Choroid plexus epithelial cell (primary cell): ENCODE results near the gene PLGRKT.
"Not testable (repeated sequence)": the region's sequence is repeated elsewhere in the genome, so short reads cannot be mapped to it uniquely, and the experiment has no call there.

ENCODE experiments used
- DNase-seq: peaks from one replicate; pipeline ENCODE4 v3.0.0-alpha.2; 2010; ENCODE audit warnings: low read depth
- H3K4me3 ChIP-seq: 2 replicates; pipeline ENCODE4 v1.5.1; 2011; ENCODE audit warnings: low read depth, mild to moderate bottlenecking, control low read depth, low read length, moderate library complexity
- TF ChIP-seq, protein P1 (sequence below): conservative IDR thresholded peaks from 2 replicates; pipeline ENCODE4 v1.5.1; 2011; ENCODE audit warnings: low read depth, mild to moderate bottlenecking, control low read depth, inconsistent platforms, low read length, moderate library complexity

The PLGRKT gene

DNA sequence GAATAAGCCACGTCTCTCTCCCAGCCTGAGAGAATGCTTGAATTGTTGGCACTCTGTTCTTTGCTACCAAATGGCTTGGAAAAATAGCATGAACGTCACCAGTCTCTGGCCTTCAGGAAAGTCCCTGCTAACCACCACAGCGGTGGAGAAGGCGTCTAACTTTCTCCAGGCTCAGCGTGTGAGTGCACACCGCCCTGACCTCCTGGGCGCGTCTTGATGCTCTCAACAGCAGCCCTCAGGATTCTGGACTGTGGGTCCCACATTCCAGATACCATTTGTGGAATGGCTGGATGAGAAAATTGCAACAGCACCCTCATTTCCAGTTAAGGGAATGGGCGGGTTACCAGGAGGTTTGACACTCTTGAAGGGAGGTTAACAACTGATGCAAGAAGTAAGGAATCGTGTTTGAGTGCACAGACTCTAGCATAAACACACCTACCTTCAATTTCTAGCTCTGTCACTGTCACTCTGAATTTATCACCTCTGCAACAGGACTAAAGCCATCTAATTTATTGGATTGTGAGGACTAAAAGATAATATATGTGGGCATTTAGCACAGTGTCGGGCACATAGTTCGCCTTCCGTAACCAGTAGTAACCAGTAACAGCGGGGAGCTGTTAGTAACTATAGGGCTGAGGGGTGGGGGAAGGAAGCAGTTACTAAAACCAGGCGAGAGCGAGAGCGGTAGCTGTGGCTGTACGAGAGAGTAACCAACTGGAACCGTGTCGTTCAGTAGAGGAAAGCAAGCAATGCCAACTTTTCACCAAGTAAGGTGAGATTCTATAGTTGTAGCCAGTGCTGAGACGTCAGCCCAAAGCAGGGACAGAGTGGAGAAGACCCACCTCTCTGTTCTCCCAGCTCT lies 807 bp upstream of the PLGRKT start:
- peak; percentile 79 for DNase-seq
- H3K4me3 ChIP-seq: peak overlapping the region; percentile 91
- TF ChIP-seq, protein P1, sequence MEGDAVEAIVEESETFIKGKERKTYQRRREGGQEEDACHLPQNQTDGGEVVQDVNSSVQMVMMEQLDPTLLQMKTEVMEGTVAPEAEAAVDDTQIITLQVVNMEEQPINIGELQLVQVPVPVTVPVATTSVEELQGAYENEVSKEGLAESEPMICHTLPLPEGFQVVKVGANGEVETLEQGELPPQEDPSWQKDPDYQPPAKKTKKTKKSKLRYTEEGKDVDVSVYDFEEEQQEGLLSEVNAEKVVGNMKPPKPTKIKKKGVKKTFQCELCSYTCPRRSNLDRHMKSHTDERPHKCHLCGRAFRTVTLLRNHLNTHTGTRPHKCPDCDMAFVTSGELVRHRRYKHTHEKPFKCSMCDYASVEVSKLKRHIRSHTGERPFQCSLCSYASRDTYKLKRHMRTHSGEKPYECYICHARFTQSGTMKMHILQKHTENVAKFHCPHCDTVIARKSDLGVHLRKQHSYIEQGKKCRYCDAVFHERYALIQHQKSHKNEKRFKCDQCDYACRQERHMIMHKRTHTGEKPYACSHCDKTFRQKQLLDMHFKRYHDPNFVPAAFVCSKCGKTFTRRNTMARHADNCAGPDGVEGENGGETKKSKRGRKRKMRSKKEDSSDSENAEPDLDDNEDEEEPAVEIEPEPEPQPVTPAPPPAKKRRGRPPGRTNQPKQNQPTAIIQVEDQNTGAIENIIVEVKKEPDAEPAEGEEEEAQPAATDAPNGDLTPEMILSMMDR: no peak

DNA sequence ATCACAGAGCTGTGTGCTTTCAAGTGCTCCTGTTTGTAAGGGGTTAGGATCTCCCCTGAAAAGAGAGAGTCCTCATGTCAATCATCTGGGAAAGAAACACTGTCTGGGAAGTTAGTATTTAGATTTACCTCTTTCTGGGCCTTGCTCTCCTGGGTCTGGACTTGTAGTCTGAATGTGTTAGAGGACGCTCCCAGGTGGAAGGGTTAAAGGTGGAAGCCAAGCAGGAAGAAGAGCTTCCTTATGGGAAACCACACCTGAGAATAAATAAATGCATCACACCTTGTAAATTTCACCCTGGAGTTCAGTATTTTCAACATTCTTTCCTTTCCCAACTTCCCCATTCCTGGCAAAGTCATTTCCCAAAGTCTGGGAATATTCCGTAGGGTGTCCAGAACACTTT lies 1.3 kb downstream of the PLGRKT start:
- no peak overlapping the region for H3K4me3 ChIP-seq
- TF ChIP-seq, protein P1: no peak

DNA sequence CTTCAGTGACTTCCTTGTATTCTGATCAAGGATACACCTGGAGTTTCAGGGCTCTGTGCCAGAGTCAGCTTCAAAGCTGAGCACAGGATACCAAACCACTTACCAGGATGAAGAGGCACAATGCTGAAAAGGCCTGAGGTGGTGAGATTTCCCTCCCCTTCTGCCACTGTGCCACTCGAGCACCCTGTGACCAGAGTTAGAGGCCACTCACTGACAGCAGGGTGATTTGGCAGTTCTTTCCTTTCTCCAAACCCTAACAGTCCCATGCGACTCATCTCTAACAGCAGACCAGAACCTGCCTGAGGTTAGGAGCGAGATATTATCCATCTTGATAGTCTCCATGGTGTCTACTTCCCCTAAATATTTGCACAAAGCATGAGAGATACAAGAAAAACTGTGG lies 1.8 kb downstream of the PLGRKT start:
- TF ChIP-seq, protein P1: no peak
- H3K4me3 ChIP-seq: no peak overlapping the region
- no peak for DNase-seq

More for the DNA sequence above, 1.3 kb downstream of the PLGRKT start:
- DNase-seq: no peak

DNA sequence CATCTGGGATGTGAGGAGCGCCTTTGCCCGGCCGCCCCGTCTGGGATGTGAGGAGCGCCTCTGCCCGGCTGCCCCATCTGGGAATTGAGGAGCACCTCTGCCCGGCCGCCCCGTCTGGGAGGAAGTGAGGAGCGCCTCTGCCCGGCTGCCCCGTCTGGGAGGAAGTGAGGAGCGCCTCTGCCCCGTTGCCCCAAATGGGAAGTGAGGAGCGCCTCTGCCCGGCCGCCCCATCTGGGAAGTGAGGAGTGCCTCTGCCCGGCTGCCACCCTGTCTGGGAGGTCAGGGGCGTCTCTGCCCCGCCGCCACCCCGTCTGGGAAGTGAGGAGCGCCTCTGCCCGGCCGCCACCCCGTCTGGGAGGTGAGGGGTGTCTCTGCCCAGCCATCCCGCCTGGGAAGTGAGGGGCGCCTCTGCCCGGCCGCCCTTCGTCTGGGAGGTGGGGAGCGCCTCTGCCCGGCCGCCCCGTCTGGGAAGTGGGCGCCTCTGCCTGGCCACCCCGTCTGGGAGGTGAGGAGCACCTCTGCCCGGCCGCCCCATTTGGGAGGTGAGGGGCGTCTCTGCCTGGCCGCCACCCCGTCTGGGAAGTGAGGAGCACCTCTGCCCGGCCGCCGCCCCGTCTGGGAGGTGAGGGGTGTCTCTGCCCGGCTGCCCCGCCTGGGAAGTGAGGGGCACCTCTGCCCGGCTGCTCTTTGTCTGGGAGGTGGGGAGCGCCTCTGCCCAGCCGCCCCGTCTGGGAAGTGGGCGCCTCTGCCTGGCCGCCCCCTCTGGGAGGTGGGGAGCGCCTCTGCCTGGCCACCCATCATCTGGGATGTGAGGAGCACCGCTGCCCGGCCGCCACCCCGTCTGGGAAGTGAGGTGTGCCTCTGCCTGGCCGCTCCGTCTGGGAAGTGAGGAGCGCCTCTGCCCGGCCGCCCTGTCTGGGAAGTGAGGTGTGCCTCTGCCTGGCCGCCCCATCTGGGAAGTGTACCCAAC lies 3.6 kb downstream of the PLGRKT start:
- DNase-seq, H3K4me3 ChIP-seq: not testable (repeated sequence)

DNA sequence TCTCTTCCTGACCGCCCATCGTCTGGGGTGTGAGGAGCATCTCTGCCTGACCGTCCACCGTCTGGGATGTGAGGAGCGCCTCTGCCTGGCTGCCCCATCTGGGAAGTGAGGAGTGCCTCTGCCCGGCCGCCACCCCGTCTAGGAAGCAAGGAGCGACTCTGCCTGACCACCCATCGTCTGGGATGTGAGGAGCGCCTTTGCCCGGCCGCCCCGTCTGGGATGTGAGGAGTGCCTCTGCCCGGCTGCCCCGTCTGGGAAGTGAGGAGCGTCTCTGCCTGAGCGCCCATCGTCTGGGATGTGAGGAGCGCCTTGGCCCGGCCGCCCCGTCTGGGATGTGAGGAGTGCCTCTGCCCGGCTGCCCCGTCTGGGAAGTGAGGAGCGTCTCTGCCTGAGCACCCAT lies 4.4 kb downstream of the PLGRKT start:
- not testable (repeated sequence) for H3K4me3 ChIP-seq, DNase-seq

DNA sequence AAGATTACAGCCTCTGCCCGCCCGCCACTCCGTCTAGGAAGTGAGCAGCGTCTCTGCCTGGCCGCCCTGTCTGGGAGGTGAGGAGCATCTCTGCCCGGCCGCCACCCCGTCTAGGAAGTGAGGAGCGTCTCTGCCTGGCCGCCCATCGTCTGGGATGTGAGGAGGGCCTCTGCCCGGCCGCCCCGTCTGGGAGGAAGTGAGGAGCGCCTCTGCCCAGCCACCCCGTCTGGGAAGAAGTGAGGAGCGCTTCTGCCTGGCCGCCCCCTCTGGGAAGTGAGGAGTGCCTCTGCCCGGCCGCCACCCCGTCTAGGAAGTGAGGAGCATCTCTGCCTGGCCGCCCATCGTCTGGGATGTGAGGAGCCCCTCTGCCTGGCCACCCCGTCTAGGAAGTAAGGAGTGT lies 4.8 kb downstream of the PLGRKT start:
- DNase-seq, H3K4me3 ChIP-seq: not testable (repeated sequence)

DNA sequence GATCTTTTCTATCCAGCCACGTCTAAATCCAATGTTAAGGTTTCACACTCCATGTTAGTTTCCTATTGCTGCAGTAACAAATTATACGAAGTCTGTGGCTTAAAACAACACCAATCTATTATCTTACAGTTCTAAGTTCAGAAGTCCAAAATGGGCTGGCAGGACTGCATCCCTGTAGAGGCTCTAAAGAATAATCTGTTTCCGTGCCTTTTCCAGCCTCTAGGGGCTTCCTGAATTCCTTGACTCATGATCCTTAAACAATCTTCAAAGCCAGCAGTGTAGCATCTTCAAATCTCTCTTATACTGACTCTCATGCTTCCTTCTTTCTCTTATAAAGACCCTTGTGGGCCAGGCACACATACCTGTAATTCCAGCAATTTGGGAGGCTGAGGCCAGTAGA lies 6.8 kb downstream of the PLGRKT start:
- TF ChIP-seq, protein P1: peak; percentile 15
- H3K4me3 ChIP-seq: no peak overlapping the region
- no peak for DNase-seq

DNA sequence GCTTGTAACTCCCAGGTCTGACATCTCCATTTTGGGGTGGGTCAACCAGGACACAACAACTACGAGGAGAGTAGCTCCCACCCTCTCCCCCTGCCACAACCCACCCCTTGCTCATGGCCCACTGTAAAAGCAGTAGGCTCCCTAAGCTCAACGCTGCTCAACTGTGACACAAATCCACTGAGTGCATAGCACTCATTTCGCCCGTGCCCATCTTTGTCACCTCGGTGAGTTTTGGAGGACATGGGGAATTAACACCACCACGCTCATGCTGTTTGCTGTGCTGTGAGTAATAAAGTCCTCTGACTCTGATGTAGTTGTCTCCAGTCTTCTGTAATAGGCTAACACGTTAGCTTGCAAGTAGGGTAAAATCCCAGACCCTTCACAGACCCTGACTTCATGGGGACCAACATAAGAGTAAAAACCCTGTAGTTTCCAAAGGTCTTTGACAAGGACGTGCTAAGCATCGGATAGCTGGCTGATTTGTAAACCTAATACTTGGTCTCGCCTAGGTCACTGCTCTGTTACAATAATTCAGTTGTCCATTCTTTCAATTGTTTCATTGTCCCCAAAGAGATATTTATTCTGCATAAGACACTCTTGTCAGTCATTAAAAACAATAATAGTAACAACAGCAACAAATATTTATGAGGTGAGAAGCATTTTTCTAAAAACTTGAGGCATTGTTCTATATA lies 7.7 kb downstream of the PLGRKT start:
- DNase-seq: no peak
- no peak overlapping the region for H3K4me3 ChIP-seq
- TF ChIP-seq, protein P1: no peak
